ENCODE data around the gene VCAN. TPM values are rescaled to one million over a fixed set of nuclear protein-coding genes. Genes with fewer than 3 reads are reported as not detected.

The VCAN gene
- total and polyA plus RNA-seq, 8 donors, result 0.84 to 69.4 (median 2.0) TPM

DNA sequence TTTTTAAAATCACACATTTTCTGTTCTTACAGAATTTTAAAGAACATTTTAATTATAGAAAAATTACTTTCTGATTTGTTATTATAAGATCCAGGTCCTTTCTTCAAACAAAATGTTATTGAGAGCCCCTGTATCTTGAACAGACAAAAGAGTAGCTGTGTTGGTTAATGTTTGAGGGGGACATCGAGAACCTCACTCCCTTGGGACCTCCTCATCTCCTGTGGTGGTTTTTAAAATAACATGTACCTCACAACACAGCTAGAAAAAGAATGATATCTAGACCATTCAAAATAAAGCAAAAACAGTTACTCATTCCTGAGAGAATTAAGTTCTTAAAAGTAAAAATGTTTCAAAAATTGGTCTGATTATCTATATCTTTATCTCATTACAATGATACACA is 54.7 kb downstream of the VCAN start:
- H3K27me3 ChIP-seq, result no peaks in the 10 kb centered on the region
- TF ChIP-seq, protein P1, sequence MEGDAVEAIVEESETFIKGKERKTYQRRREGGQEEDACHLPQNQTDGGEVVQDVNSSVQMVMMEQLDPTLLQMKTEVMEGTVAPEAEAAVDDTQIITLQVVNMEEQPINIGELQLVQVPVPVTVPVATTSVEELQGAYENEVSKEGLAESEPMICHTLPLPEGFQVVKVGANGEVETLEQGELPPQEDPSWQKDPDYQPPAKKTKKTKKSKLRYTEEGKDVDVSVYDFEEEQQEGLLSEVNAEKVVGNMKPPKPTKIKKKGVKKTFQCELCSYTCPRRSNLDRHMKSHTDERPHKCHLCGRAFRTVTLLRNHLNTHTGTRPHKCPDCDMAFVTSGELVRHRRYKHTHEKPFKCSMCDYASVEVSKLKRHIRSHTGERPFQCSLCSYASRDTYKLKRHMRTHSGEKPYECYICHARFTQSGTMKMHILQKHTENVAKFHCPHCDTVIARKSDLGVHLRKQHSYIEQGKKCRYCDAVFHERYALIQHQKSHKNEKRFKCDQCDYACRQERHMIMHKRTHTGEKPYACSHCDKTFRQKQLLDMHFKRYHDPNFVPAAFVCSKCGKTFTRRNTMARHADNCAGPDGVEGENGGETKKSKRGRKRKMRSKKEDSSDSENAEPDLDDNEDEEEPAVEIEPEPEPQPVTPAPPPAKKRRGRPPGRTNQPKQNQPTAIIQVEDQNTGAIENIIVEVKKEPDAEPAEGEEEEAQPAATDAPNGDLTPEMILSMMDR (IDR thresholded peaks at IDR 0.05), result no peak
- H3K27ac ChIP-seq, result no peak overlapping the region
- no peak for FAIRE-seq
- no peak for ATAC-seq
- no peaks in the 10 kb centered on the region for H3K36me3 ChIP-seq
- DNase-seq, result no peak
- no peaks in the 10 kb centered on the region for H3K9me3 ChIP-seq
- H3K4me3 ChIP-seq, result no peak overlapping the region
- H3K4me1 ChIP-seq, result no peaks in the 10 kb centered on the region
- intact Hi-C loops (cut with DNase I), result no loop called here
- WGBS, 2 donors, result 69% methylated on average over 1 of the region's 1 CpG

- ATAC-seq, result no peak
- H3K36me3 ChIP-seq, result no peaks in the 10 kb centered on the region
- intact Hi-C loops (cut with DNase I), result no loop called here
Observed at GRCh38 chr5:83527221-83527620, 55.7 kb downstream of the VCAN start.

GRCh38 chr5:83527722-83528438 is 56.3 kb downstream of the VCAN start:
- WGBS, 2 donors, result 53 to 55% methylated on average over 4 of the region's 4 CpGs
- TF ChIP-seq, protein P1 (IDR thresholded peaks at IDR 0.05), result no peak
- Histone ChIP-seq H3K4me3 (no peak overlapping the region), H3K36me3 (no peaks in the 10 kb centered on the region), H3K4me1 (no peaks in the 10 kb centered on the region), H3K27ac (no peak overlapping the region), H3K9me3 (no peaks in the 10 kb centered on the region), H3K27me3 (no peaks in the 10 kb centered on the region)
- intact Hi-C loops (cut with DNase I), result no loop called here
- no peak for ATAC-seq
- DNase-seq, result no peak
- no peak for FAIRE-seq

More at GRCh38 chr5:83527221-83527620, 55.7 kb downstream of the VCAN start:
- FAIRE-seq (no peak), DNase-seq (no peak)
- WGBS, 2 donors, result 28 to 30% methylated on average over 4 of the region's 4 CpGs
- Histone ChIP-seq H3K27ac (no peak overlapping the region), H3K4me1 (no peaks in the 10 kb centered on the region), H3K27me3 (no peaks in the 10 kb centered on the region), H3K9me3 (no peaks in the 10 kb centered on the region), H3K4me3 (no peak overlapping the region)
- TF ChIP-seq, protein P1 (IDR thresholded peaks at IDR 0.05), result no peak

GRCh38 chr5:83528439-83528769 is 56.9 kb downstream of the VCAN start:
- H3K4me1 ChIP-seq, result no peaks in the 10 kb centered on the region
- H3K27ac ChIP-seq, result no peak overlapping the region
- no peaks in the 10 kb centered on the region for H3K27me3 ChIP-seq
- FAIRE-seq (no peak), ATAC-seq (no peak), DNase-seq (no peak)
- no peaks in the 10 kb centered on the region for H3K9me3 ChIP-seq
- intact Hi-C loops (cut with DNase I), result no loop called here
- no peaks in the 10 kb centered on the region for H3K36me3 ChIP-seq
- TF ChIP-seq, protein P1 (IDR thresholded peaks at IDR 0.05), result no peak
- WGBS, 2 donors, result 81 to 89% methylated on average over 2 of the region's 2 CpGs
- H3K4me3 ChIP-seq, result no peak overlapping the region

- Histone ChIP-seq H3K4me1 (no peaks in the 10 kb centered on the region), H3K9me3 (no peaks in the 10 kb centered on the region), H3K27me3 (no peaks in the 10 kb centered on the region), H3K27ac (no peak overlapping the region), H3K4me3 (no peak overlapping the region), H3K36me3 (no peaks in the 10 kb centered on the region)
- intact Hi-C loops (cut with DNase I), result no loop called here
- no peak for FAIRE-seq
- no peak for DNase-seq
- WGBS, 2 donors, result 48 to 55% methylated on average over 2 of the region's 2 CpGs
- TF ChIP-seq, protein P1 (IDR thresholded peaks at IDR 0.05), result no peak
- no peak for ATAC-seq
Observed at GRCh38 chr5:83530193-83530592, 58.6 kb downstream of the VCAN start.
